ENCODE measurements around the gene EIF2B4. TPM values are rescaled to one million over a fixed set of nuclear protein-coding genes. Genes with fewer than 3 reads are reported as not detected.

EIF2B4 gene
- total and polyA plus RNA-seq, 2 of the 13 experiments (the other 11 are each of a cell fraction or from before 2014, with no cell fraction given): 91.5 to 96.4 TPM

DNA sequence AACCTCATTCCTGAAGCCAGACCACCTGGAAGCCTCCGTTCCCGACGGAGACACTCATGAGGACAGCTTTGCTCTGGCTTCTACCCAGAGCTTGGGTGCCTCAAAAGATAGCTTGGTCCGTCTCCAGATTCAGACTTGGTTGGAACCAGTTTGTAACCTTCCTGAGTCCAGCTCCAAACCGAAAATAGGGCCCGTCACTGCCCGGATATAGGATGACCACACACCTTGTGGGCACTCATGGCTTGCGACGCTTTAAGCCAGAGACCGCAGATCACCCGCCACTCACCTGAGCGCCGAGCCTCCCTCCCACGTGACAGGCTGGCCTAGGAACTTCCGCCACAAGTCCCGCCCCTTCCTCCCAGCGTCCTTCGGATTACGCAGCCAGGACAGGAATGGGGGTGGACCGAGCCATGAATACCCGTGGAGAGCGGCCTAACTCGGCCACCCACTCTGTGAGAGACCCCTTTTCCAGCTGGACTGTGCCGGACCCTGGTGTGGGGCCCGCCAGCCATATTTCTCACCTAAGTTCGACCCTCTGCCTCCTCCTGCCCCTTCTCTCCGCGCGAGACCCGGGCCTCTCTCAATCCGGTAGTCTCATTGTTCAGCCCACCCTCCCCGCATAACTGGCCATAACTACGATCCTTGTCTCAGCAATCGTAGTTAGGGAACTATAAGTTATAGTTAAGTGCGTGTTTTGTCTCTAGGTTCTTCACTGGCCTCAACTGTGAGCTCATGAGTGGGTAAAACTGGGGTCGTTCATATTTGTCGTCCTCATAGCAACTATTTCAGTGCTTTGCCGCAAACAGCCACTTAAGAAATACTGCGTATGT is 47.2 kb downstream of the EIF2B4 start, which contains the start of gene MPV17 (continued):
- TF ChIP-seq, protein P1, sequence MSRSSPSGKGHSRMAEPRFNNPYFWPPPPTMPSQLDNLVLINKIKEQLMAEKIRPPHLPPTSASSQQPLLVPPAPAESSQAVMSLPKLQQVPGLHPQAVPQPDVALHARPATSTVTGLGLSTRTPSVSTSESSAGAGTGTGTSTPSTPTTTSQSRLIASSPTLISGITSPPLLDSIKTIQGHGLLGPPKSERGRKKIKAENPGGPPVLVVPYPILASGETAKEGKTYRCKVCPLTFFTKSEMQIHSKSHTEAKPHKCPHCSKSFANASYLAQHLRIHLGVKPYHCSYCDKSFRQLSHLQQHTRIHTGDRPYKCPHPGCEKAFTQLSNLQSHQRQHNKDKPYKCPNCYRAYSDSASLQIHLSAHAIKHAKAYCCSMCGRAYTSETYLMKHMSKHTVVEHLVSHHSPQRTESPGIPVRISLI (CRISPR knock-in tag; IDR thresholded peaks at IDR 0.05; ENCODE audit: borderline replicate concordance): no peak
- TF ChIP-seq RORA (CRISPR knock-in tag; IDR thresholded peaks at IDR 0.05): no peak
- no peak for TF ChIP-seq NFRKB (IDR thresholded peaks at IDR 0.05)
- peak; percentile 63; the same call in 1 of the 2 replicates for TF ChIP-seq ZNF790 (CRISPR knock-in tag; IDR thresholded peaks at IDR 0.05; ENCODE audit: borderline replicate concordance)
- TF ChIP-seq, protein P2, sequence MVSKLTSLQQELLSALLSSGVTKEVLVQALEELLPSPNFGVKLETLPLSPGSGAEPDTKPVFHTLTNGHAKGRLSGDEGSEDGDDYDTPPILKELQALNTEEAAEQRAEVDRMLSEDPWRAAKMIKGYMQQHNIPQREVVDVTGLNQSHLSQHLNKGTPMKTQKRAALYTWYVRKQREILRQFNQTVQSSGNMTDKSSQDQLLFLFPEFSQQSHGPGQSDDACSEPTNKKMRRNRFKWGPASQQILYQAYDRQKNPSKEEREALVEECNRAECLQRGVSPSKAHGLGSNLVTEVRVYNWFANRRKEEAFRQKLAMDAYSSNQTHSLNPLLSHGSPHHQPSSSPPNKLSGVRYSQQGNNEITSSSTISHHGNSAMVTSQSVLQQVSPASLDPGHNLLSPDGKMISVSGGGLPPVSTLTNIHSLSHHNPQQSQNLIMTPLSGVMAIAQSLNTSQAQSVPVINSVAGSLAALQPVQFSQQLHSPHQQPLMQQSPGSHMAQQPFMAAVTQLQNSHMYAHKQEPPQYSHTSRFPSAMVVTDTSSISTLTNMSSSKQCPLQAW (CRISPR knock-in tag; IDR thresholded peaks at IDR 0.05): peak; percentile 97
- TF ChIP-seq PHF8 (CRISPR knock-in tag; IDR thresholded peaks at IDR 0.05): peak; percentile 95
- peak; percentile 66 for TF ChIP-seq FOXJ3 (CRISPR knock-in tag; IDR thresholded peaks at IDR 0.05; ENCODE audit: borderline replicate concordance)
- no peak for TF ChIP-seq FOXA1 (IDR thresholded peaks at IDR 0.05)
- 0 out of 2 replicates have a peak, but pooled peaks have one; percentile 7 for TF ChIP-seq FOXA1 (CRISPR knock-in tag; IDR thresholded peaks at IDR 0.05)
